Upper lobe of right lung (tissue), 1 donor: Measurements from ENCODE around the gene RELL1. TPM values are rescaled to one million over a fixed set of nuclear protein-coding genes. Genes with fewer than 3 reads are reported as not detected.

Source experiments
- ATAC-seq: fragments of 200-7000 bp; cut with Tn5 transposase; one replicate; pipeline ENCODE4 v1.9.1; 2020; ENCODE audit warnings: mild to moderate bottlenecking, moderate library complexity
- DNase-seq: peaks from one replicate; pipeline ENCODE4 v3.0.0-alpha.2; 2020
- H3K27ac ChIP-seq: fragments of 200-600 bp; one replicate; pipeline ENCODE4 v1.8.0; 2022
- H3K27me3 ChIP-seq: fragments of 200-600 bp; one replicate; pipeline ENCODE4 v1.8.0; 2022; ENCODE audit warnings: mild to moderate bottlenecking
- H3K36me3 ChIP-seq: fragments of 200-600 bp; one replicate; pipeline ENCODE4 v1.8.0; 2022
- H3K4me1 ChIP-seq: fragments of 200-600 bp; one replicate; pipeline ENCODE4 v1.8.0; 2022
- H3K4me3 ChIP-seq: fragments of 200-600 bp; one replicate; pipeline ENCODE4 v1.8.0; 2022; ENCODE audit warnings: mild to moderate bottlenecking
- H3K9me3 ChIP-seq: fragments of 200-600 bp; one replicate; pipeline ENCODE4 v1.8.0; 2022
- CTCF ChIP-seq: fragments of 200-600 bp; IDR thresholded peaks from one replicate; pipeline ENCODE4 v1.8.0; 2022; ENCODE audit warnings: antibody characterized with exemption
- intact Hi-C: fragments of 100-400 bp; cut with DNase I; formaldehyde crosslinking; loops from one replicate; pipeline ENCODE4 v1.11.0; 2022
- total RNA-seq: library from RNA; stranded (reverse); fragmentation: NEBNext Ultra II Directional; extraction: Animal tissue kit (Norgen Biotek cat#: 25700); gene quantifications from one replicate; pipeline ENCODE4 v1.2.1, GENCODE V29; 2021
- donor health status: DM: no; HTN: yes; CAD: no; lungs with severe emphysema.

RELL1 gene
- total RNA-seq, 1 donor from 2014 or later: 49.1 TPM

DNA sequence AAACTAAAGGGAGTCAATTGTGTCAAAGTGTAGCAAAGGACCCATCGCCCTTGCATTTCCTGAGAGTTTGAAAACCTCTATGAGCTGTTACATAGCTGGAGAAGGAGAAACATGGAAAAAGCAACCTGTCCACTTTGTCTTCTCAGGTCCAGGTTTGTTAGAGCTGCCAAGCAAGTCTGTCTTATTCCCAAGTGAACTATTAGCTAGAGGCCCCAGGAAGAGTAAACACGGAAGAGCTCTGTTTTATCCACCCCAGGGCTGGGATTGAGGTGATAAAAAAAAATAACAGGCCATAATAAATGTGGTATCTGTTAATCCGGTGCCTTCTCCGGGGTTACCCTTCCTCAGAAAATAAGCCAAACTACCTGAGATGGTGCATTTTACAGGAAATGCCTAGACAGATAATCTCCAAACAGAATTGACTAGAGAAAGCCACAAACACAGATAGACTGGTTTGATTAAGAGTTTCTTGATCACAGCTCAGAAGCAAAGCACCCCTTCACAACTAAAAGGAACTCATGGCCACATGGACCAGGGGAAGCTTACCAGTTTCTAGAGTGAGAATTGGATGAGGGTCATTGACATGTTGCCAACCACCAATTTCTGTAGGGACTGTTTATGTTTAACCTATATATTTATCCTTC is 35.9 kb upstream of the RELL1 start:
- H3K4me1 ChIP-seq: no peaks in the 10 kb centered on the region
- TF ChIP-seq CTCF: no peak
- DNase-seq: no peak
- no peaks in the 10 kb centered on the region for H3K9me3 ChIP-seq
- H3K36me3 ChIP-seq: no peaks in the 10 kb centered on the region
- no peaks in the 10 kb centered on the region for H3K27me3 ChIP-seq
- intact Hi-C loops: no loop called here
- no peak for ATAC-seq
- H3K4me3 ChIP-seq: no peak overlapping the region
- H3K27ac ChIP-seq: no peak overlapping the region

- Histone ChIP-seq H3K4me3 (no peak overlapping the region), H3K36me3 (no peaks in the 10 kb centered on the region), H3K9me3 (no peaks in the 10 kb centered on the region), H3K4me1 (no peaks in the 10 kb centered on the region), H3K27me3 (no peaks in the 10 kb centered on the region), H3K27ac (no peak overlapping the region)
- DNase-seq (no peak), ATAC-seq (no peak)
- intact Hi-C loops: no loop called here
- no peak for TF ChIP-seq CTCF
Measured at GRCh38 chr4:37719021-37719420, 32.8 kb upstream of the RELL1 start.

- intact Hi-C loops: no loop called here
- no peaks in the 10 kb centered on the region for H3K27me3 ChIP-seq
- H3K4me1 ChIP-seq: no peaks in the 10 kb centered on the region
- H3K4me3 ChIP-seq: no peak overlapping the region
- ATAC-seq: no peak
- DNase-seq: no peak
- H3K36me3 ChIP-seq: no peaks in the 10 kb centered on the region
- H3K9me3 ChIP-seq: no peaks in the 10 kb centered on the region
- no peak overlapping the region for H3K27ac ChIP-seq
- TF ChIP-seq CTCF: no peak
Measured at GRCh38 chr4:37717576-37717975, 31.4 kb upstream of the RELL1 start.

- Histone ChIP-seq H3K4me1 (no peaks in the 10 kb centered on the region), H3K27ac (no peak overlapping the region), H3K27me3 (no peaks in the 10 kb centered on the region), H3K9me3 (no peaks in the 10 kb centered on the region), H3K36me3 (no peaks in the 10 kb centered on the region), H3K4me3 (no peak overlapping the region)
- intact Hi-C loops: no loop called here
- ATAC-seq: no peak
- DNase-seq: no peak
- no peak for TF ChIP-seq CTCF
Measured at GRCh38 chr4:37715889-37716402, 29.8 kb upstream of the RELL1 start.

DNA sequence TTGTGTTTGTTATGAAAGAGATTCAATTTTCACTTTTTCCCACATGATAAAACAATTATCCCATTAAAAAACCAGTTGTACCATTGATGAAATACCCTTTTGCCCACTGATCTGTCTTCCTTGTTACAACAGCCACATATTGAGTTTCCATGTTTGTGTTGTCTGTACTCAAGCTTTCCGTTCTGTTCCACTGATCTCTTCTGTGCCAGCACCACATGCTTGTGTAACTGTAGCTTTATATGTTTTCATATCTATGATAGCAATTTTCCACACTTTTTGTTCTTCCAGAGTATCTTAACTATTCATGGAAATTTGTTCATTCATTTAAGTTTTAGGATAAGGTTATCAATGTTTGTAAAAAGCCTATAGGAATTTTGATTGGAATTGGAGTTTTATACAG is 24.3 kb upstream of the RELL1 start:
- DNase-seq (no peak), ATAC-seq (no peak)
- H3K27ac ChIP-seq: no peak overlapping the region
- TF ChIP-seq CTCF: no peak
- H3K9me3 ChIP-seq: no peaks in the 10 kb centered on the region
- H3K36me3 ChIP-seq: no peaks in the 10 kb centered on the region
- H3K4me3 ChIP-seq: no peak overlapping the region
- no peaks in the 10 kb centered on the region for H3K27me3 ChIP-seq
- no peaks in the 10 kb centered on the region for H3K4me1 ChIP-seq
- intact Hi-C loops: no loop called here

DNA sequence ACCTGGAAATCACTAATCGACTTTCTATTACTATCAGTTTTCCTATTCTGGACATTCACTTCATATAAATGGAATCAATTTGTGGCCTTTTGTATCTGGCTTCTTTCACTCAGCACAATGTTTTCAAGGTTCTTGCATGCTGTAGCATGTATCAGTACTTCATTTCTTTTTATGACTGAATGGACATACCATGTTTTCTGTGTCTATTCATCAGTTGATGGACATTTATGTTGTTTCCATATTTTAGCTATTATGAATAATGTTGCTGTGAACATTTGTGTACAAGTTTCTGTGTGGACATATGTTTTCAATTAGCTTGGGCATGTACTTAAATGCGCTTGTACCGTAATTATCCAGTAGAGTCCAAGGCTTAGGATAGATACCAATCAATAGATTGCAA is 19.9 kb upstream of the RELL1 start:
- intact Hi-C loops: no loop called here
- H3K27me3 ChIP-seq: no peaks in the 10 kb centered on the region
- H3K4me3 ChIP-seq: no peak overlapping the region
- ATAC-seq: no peak
- no peak for TF ChIP-seq CTCF
- no peaks in the 10 kb centered on the region for H3K9me3 ChIP-seq
- no peaks in the 10 kb centered on the region for H3K4me1 ChIP-seq
- no peak overlapping the region for H3K27ac ChIP-seq
- no peaks in the 10 kb centered on the region for H3K36me3 ChIP-seq
- DNase-seq: no peak
